PC-9 (cell line): ENCODE results near the gene UNC13A. TPM values are rescaled to one million over a fixed set of nuclear protein-coding genes. Genes with fewer than 3 reads are reported as not detected.
"Not testable (repeated sequence)": the region's sequence is repeated elsewhere in the genome, so short reads cannot be mapped to it uniquely, and the experiment has no call there.

Experiments
- BruUV-seq: library from RNA; stranded (reverse); fragments of 400-500 nt; replicated peaks from 2 replicates; lab custom pipeline; 2021; lab: Mats Ljungman, UMichigan
- CTCF ChIA-PET: fragments of 300-600 bp; sonication (Branson Sonifier 250); formaldehyde crosslinking; loops from one replicate; lab custom pipeline; 2022; ENCODE audit warnings: antibody characterized with exemption; lab: Charles Lee
- POLR2A ChIA-PET: fragments of 300-600 bp; sonication (Branson Sonifier 250); formaldehyde crosslinking; loops from one replicate; lab custom pipeline; 2022; ENCODE audit warnings: antibody characterized with exemption; ENCODE audit not compliant: unreplicated experiment; lab: Charles Lee
- DNase-seq, 2 experiments: peaks; one replicate each; pipeline versions ENCODE4 v3.0.0 to v3.0.0-alpha.2; 2015 to 2022; ENCODE audit warnings: mixed read lengths in 1 of 2
- H2AFZ ChIP-seq: fragments of 200-600 bp; sonication (generic); 2 replicates; pipeline ENCODE4 v1.8.1; 2017; ENCODE audit warnings: antibody characterized with exemption
- H3F3A ChIP-seq: fragments of 200-600 bp; sonication (generic); 2 replicates; pipeline ENCODE4 v1.8.1; 2017; ENCODE audit warnings: antibody characterized with exemption, mild to moderate bottlenecking, low read depth; ENCODE audit not compliant: insufficient read depth
- H3K27ac ChIP-seq: fragments of 200-600 bp; sonication (generic); 2 replicates; pipeline ENCODE4 v1.6.1; 2016; ENCODE audit warnings: mixed run types
- H3K27me3 ChIP-seq: fragments of 200-600 bp; sonication (generic); 2 replicates; pipeline ENCODE4 v1.6.1; 2016; ENCODE audit warnings: low read depth, mixed run types; ENCODE audit not compliant: insufficient read depth
- H3K36me3 ChIP-seq: fragments of 200-600 bp; sonication (generic); 2 replicates; pipeline ENCODE4 v1.6.1; 2016; ENCODE audit warnings: low read depth, mixed run types
- H3K4me1 ChIP-seq: fragments of 200-600 bp; sonication (generic); replicated peaks from 2 replicates; pipeline ENCODE4 v1.6.1; 2016; ENCODE audit warnings: mixed run types; ENCODE audit not compliant: insufficient read depth
- H3K4me2 ChIP-seq: fragments of 200-600 bp; sonication (generic); 2 replicates; pipeline ENCODE4 v1.6.1; 2017; ENCODE audit warnings: mixed run types
- H3K4me3 ChIP-seq: fragments of 200-600 bp; sonication (generic); 2 replicates; pipeline ENCODE4 v1.6.1; 2016; ENCODE audit warnings: mixed run types
- H3K79me2 ChIP-seq: fragments of 200-600 bp; sonication (generic); 2 replicates; pipeline ENCODE4 v1.6.1; 2017; ENCODE audit warnings: low read depth, mixed run types
- H3K9me2 ChIP-seq: fragments of 200-600 bp; sonication (generic); 2 replicates; pipeline ENCODE4 v1.8.1; 2017; ENCODE audit warnings: mild to moderate bottlenecking; ENCODE audit not compliant: insufficient read depth
- H3K9me3 ChIP-seq: fragments of 200-600 bp; sonication (generic); 2 replicates; pipeline ENCODE4 v1.8.1; 2016; ENCODE audit warnings: low read depth; ENCODE audit not compliant: insufficient read depth
- H4K20me1 ChIP-seq: fragments of 200-600 bp; sonication (generic); 2 replicates; pipeline ENCODE4 v1.8.1; 2017; ENCODE audit not compliant: insufficient read depth
- EZH2 ChIP-seq: fragments of 200-600 bp; sonication (generic); IDR thresholded peaks from 2 replicates; pipeline ENCODE4 v1.8.0; 2017; ENCODE audit warnings: antibody characterized with exemption, low read depth
- intact Hi-C: fragments of 100-400 bp; cut with micrococcal nuclease; formaldehyde crosslinking; loops from one replicate; pipeline ENCODE4 v1.10.0; 2022; ENCODE audit not compliant: unreplicated experiment
- total RNA-seq: library from RNA; stranded (reverse); gene quantifications from 2 replicates; pipeline ENCODE4 v1.2.3, GENCODE V29; 2021
- TF ChIP-seq, protein P1 (sequence below): fragments of 200-600 bp; sonication (generic); conservative IDR thresholded peaks from 2 replicates; pipeline ENCODE4 v1.6.1; 2017; ENCODE audit warnings: mixed run types, antibody characterized with exemption, mild to moderate bottlenecking, moderate library complexity

The UNC13A gene
- total RNA-seq, 1 experiment from 2014 or later: 0.17 TPM

DNA sequence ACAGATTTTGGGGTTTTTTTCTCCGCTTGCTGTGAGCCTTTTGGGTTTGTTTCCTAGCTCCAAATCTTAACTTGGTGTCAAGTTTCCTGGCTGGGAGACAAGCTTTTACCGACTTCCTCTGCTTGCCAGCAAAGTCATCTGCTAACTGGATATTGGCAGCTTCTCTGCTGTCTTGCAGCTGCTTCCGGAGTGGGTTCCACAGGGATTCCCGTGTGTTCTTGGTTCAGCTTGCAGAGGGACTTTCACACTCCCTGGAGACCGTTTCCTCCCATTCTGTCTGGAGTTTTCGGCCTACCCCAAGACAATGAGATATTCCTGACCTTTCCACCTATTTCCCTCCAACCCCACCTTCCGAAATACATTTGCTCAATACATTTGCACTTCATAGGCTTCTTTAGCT is 134.9 kb downstream of the UNC13A start:
- no peaks in the 10 kb centered on the region for H3K9me3 ChIP-seq
- H3K4me1 ChIP-seq: peaks cover 7% of the 10 kb centered on the region
- H3K9me2 ChIP-seq: no peaks in the 10 kb centered on the region
- no peak overlapping the region for H3K4me2 ChIP-seq
- TF ChIP-seq, protein P1, sequence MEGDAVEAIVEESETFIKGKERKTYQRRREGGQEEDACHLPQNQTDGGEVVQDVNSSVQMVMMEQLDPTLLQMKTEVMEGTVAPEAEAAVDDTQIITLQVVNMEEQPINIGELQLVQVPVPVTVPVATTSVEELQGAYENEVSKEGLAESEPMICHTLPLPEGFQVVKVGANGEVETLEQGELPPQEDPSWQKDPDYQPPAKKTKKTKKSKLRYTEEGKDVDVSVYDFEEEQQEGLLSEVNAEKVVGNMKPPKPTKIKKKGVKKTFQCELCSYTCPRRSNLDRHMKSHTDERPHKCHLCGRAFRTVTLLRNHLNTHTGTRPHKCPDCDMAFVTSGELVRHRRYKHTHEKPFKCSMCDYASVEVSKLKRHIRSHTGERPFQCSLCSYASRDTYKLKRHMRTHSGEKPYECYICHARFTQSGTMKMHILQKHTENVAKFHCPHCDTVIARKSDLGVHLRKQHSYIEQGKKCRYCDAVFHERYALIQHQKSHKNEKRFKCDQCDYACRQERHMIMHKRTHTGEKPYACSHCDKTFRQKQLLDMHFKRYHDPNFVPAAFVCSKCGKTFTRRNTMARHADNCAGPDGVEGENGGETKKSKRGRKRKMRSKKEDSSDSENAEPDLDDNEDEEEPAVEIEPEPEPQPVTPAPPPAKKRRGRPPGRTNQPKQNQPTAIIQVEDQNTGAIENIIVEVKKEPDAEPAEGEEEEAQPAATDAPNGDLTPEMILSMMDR: no peak
- TF ChIP-seq EZH2: no peak
- no TSS peak for BruUV-seq
- intact Hi-C loops: loop anchor here (10.0 kb wide), 1 partner anchor 78 kb away; the partner anchor contains the start of gene SLC27A1
- H3F3A ChIP-seq: peaks cover 19% of the 10 kb centered on the region; the same call in 1 of the 2 replicates
- H3K27ac ChIP-seq: no peak overlapping the region
- no peak overlapping the region for H3K4me3 ChIP-seq
- H3K79me2 ChIP-seq: peaks cover 18% of the 10 kb centered on the region
- ChIA-PET CTCF (interaction anchor here (0.6 to 1.3 kb wide), 4 partner anchors 11 to 219 kb away, joined by 4 to 7 read pairs (median 6); no protein-coding TSS in a partner anchor), POLR2A (no interaction called here)
- 0 out of 2 replicates have a peak, but pooled peaks cover 5% of the 10 kb centered on the region for H4K20me1 ChIP-seq
- H3K27me3 ChIP-seq: no peaks in the 10 kb centered on the region
- no peak overlapping the region for H2AFZ ChIP-seq
- H3K36me3 ChIP-seq: no peaks in the 10 kb centered on the region
- no peak for DNase-seq

GRCh38 chr19:17552735-17553134 is 135.4 kb downstream of the UNC13A start:
- POLR2A ChIA-PET, DNase-seq, H3K4me2 ChIP-seq, H4K20me1 ChIP-seq, H3K4me3 ChIP-seq, BruUV-seq, H3K9me2 ChIP-seq, H2AFZ ChIP-seq, H3K27me3 ChIP-seq, H3K9me3 ChIP-seq, H3K27ac ChIP-seq, H3K36me3 ChIP-seq, H3K4me1 ChIP-seq: not testable (repeated sequence)
- Histone ChIP-seq H3K79me2 (peaks cover 18% of the 10 kb centered on the region), H3F3A (peaks cover 19% of the 10 kb centered on the region; the same call in 1 of the 2 replicates)
- CTCF ChIA-PET: interaction anchor here (0.6 to 1.3 kb wide), 4 partner anchors 11 to 219 kb away, joined by 4 to 7 read pairs (median 4); no protein-coding TSS in a partner anchor
- intact Hi-C loops: loop anchor here (10.0 kb wide), 1 partner anchor 78 kb away; the partner anchor contains the start of gene SLC27A1

Other genes with a start within 250 kb of the UNC13A start
- 2.0 and 3.9 TPM in 2 replicates for gene TMEM221, start 239.7 kb downstream of the UNC13A start, total RNA-seq
- not detected in 2 replicates for gene NXNL1, start 227.4 kb downstream of the UNC13A start, total RNA-seq
- gene SLC27A1, start 217.8 kb downstream of the UNC13A start, total RNA-seq: 30.8 and 40.2 TPM in 2 replicates
- 175 and 290 TPM in 2 replicates for gene PGLS, start 176.7 kb downstream of the UNC13A start, total RNA-seq
- 82.9 and 88.8 TPM in 2 replicates for gene COLGALT1, start 132.7 kb downstream of the UNC13A start, total RNA-seq
- 74.6 and 86.9 TPM in 2 replicates for gene MAP1S, start 31.1 kb upstream of the UNC13A start, total RNA-seq
- gene FCHO1, start 63.1 kb upstream of the UNC13A start, total RNA-seq: 34.8 and 36.5 TPM in 2 replicates
- 47.7 and 65.9 TPM in 2 replicates for gene B3GNT3, start 106.8 kb upstream of the UNC13A start, total RNA-seq
- gene INSL3, start 133.2 kb upstream of the UNC13A start, total RNA-seq: 3.2 and 4.0 TPM in 2 replicates
- gene JAK3, start 159.6 kb upstream of the UNC13A start, total RNA-seq: 13.5 and 16.2 TPM in 2 replicates
- 1,887 and 2,038 TPM in 2 replicates for gene RPL18A, start 171.6 kb upstream of the UNC13A start, total RNA-seq
- gene SLC5A5, start 183.6 kb upstream of the UNC13A start, total RNA-seq: 0.18 TPM in 1 of 2 replicates, not detected in the other
- gene CCDC124, start 244.7 kb upstream of the UNC13A start, total RNA-seq: 114 and 118 TPM in 2 replicates